Activated CD4-positive, alpha-beta T cell treated with anti-CD3 and anti-CD28 coated beads, Interleukin-10, Interleukin-2, amounts not matched to agents 100 ng/mL and 50 ng/mL, durations not matched to agents 16 hours and 8 hours (primary cell): ENCODE data around the gene ARF5.

ENCODE experiments used
- DNase-seq: peaks from one replicate; pipeline ENCODE4 v3.0.0-alpha.2; 2020

ARF5 gene

GRCh38 chr7:127589896-127590295 is 1.7 kb downstream of the ARF5 start:
- no peak for DNase-seq

GRCh38 chr7:127591189-127591588 is 3.0 kb downstream of the ARF5 start:
- no peak for DNase-seq

GRCh38 chr7:127591591-127591990 is 3.4 kb downstream of the ARF5 start:
- DNase-seq = no peak

- DNase-seq = no peak
Measured at GRCh38 chr7:127592550-127592949, 4.3 kb downstream of the ARF5 start.

GRCh38 chr7:127594490-127594889 is 6.3 kb downstream of the ARF5 start:
- DNase-seq = no peak

- DNase-seq = no peak
Measured at GRCh38 chr7:127595737-127596136, 7.5 kb downstream of the ARF5 start.

- no peak for DNase-seq
Measured at GRCh38 chr7:127598318-127598717, 10.1 kb downstream of the ARF5 start.

GRCh38 chr7:127600885-127601284 is 12.7 kb downstream of the ARF5 start:
- DNase-seq = no peak

GRCh38 chr7:127608446-127608845 is 20.2 kb downstream of the ARF5 start:
- DNase-seq = no peak

GRCh38 chr7:127609297-127609696 is 21.1 kb downstream of the ARF5 start:
- DNase-seq = no peak

GRCh38 chr7:127612263-127612662 is 24.1 kb downstream of the ARF5 start:
- DNase-seq = no peak

GRCh38 chr7:127616724-127617123 is 28.5 kb downstream of the ARF5 start:
- no peak for DNase-seq

- DNase-seq = no peak
Measured at GRCh38 chr7:127618042-127618441, 29.8 kb downstream of the ARF5 start, which contains the start of gene PAX4. Gene PAX4, minus strand, starts transcription at chr7:127618142. Its CDS starts 2,214 bp downstream, at chr7:127615928.

GRCh38 chr7:127618775-127619174 is 30.6 kb downstream of the ARF5 start:
- no peak for DNase-seq

GRCh38 chr7:127619681-127620405 is 31.6 kb downstream of the ARF5 start:
- DNase-seq = no peak

- no peak for DNase-seq
Measured at GRCh38 chr7:127620406-127621233, 32.4 kb downstream of the ARF5 start.

GRCh38 chr7:127625331-127625730 is 37.1 kb downstream of the ARF5 start:
- no peak for DNase-seq

GRCh38 chr7:127628445-127628844 is 40.2 kb downstream of the ARF5 start:
- DNase-seq = no peak

- peak; percentile 47 for DNase-seq
Measured at GRCh38 chr7:127629268-127629854, 41.1 kb downstream of the ARF5 start.

- DNase-seq = no peak
Measured at GRCh38 chr7:127632276-127632910, 44.2 kb downstream of the ARF5 start.

GRCh38 chr7:127635659-127636285 is 47.6 kb downstream of the ARF5 start:
- no peak for DNase-seq

GRCh38 chr7:127638197-127638596 is 50.0 kb downstream of the ARF5 start:
- no peak for DNase-seq
